ENCODE data around the gene BTBD2. TPM values are rescaled to one million over a fixed set of nuclear protein-coding genes. Genes with fewer than 3 reads are reported as not detected.
"Not testable (repeated sequence)": the region's sequence is repeated elsewhere in the genome, so short reads cannot be mapped to it uniquely, and the experiment has no call there.

BTBD2 gene
- total RNA-seq, 2 experiments from 2014 or later: 55.0 to 61.4 TPM

- Mint-ChIP-seq H3K27ac (no peak overlapping the region), H3K4me1 (peaks cover 7% of the 10 kb centered on the region), H3K9me3 (no peaks in the 10 kb centered on the region), H3K27me3 (no peaks in the 10 kb centered on the region), H3K36me3 (peaks cover 16% of the 10 kb centered on the region), H3K4me3 (no peak overlapping the region)
- DNase-seq (no peak), ATAC-seq (ENCODE audit: low read depth) (no peak)
- POLR2A ChIA-PET: interaction anchor here (1.1 kb wide), 1 partner anchor 147 kb away, joined by 4 read pairs; no protein-coding TSS in a partner anchor
Measured at GRCh38 chr19:2011169-2011568, 4.3 kb downstream of the BTBD2 start.

GRCh38 chr19:2010135-2010668 lies 5.3 kb downstream of the BTBD2 start:
- no peaks in the 10 kb centered on the region for H3K9me3 Mint-ChIP-seq
- DNase-seq: no peak
- H3K4me1 Mint-ChIP-seq: peaks cover 8% of the 10 kb centered on the region
- no peak for ATAC-seq (ENCODE audit: low read depth)
- POLR2A ChIA-PET: interaction anchor here (0.7 to 1.1 kb wide), 2 partner anchors 146 to 333 kb away, joined by 4 to 5 read pairs; no protein-coding TSS in a partner anchor
- H3K4me3 Mint-ChIP-seq: no peak overlapping the region
- no peak overlapping the region for H3K27ac Mint-ChIP-seq
- H3K27me3 Mint-ChIP-seq: no peaks in the 10 kb centered on the region
- peaks cover 16% of the 10 kb centered on the region for H3K36me3 Mint-ChIP-seq

- Mint-ChIP-seq H3K4me1 (peaks cover 4% of the 10 kb centered on the region), H3K36me3 (peaks cover 3% of the 10 kb centered on the region), H3K4me3 (no peak overlapping the region), H3K27me3 (no peaks in the 10 kb centered on the region), H3K9me3 (no peaks in the 10 kb centered on the region), H3K27ac (no peak overlapping the region)
- POLR2A ChIA-PET: interaction anchor here (0.6 to 0.7 kb wide), 2 partner anchors 58 to 513 kb away, joined by 3 to 4 read pairs; no protein-coding TSS in a partner anchor
- ATAC-seq (ENCODE audit: low read depth) (no peak), DNase-seq (no peak)
Measured at GRCh38 chr19:2003874-2004273, 11.6 kb downstream of the BTBD2 start.

GRCh38 chr19:1999856-2000515 lies 15.5 kb downstream of the BTBD2 start:
- no peaks in the 10 kb centered on the region for H3K27me3 Mint-ChIP-seq
- ATAC-seq (ENCODE audit: low read depth) (no peak), DNase-seq (no peak)
- peaks cover 4% of the 10 kb centered on the region for H3K4me1 Mint-ChIP-seq
- H3K36me3 Mint-ChIP-seq: peaks cover 11% of the 10 kb centered on the region
- H3K4me3 Mint-ChIP-seq: no peak overlapping the region
- H3K27ac Mint-ChIP-seq: no peak overlapping the region
- no peaks in the 10 kb centered on the region for H3K9me3 Mint-ChIP-seq
- POLR2A ChIA-PET: no interaction called here

DNA sequence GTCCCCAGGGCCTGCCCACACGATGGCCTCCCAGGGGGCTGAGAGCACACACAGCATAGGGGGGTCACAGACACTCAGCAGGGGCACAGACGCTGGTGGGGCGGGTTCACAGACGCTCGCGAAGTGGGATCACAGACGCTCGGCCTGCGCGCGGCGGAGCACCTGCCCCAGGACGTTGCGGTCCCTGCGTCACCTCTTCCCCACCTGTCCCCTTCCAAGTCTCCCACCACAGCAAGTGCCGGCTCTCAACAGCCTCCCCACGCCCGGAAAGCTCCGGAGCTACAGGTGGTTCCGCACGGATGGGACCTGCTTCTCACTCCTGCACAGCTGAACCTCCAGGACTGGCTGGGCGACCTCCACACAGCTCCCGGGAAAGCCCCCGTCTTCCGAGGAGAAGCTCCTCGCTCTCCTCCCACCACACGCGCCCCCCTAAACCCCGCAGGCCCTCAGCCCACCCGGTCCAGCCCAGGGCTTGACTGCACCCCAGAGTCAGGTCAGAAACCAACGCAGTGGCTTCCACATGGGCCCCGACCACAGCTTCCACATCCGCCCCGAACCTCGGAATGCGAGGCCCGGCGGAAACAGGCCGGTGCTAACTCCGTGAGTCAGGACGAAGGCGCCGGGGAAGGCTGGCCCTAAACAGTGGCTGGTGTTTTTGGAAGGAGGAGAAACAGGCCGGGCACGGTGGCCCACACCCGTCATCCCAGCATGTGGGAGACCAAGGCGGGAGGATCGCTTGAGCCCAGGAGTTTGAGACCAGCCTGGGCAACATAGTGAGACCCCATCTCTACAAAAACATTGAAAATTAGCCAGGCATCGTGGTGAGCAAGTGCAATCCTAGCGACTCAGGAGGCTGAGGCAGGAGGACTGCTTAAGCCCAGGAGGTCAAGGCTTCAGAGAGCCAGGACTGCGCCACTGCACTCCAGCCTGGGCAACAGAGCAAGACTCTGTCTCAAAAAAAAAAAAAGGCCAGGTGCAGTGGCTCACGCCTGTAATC lies 16.5 kb downstream of the BTBD2 start:
- Mint-ChIP-seq H3K4me3 (no peak overlapping the region), H3K36me3 (peaks cover 13% of the 10 kb centered on the region), H3K27me3 (no peaks in the 10 kb centered on the region), H3K27ac (no peak overlapping the region), H3K4me1 (peaks cover 5% of the 10 kb centered on the region), H3K9me3 (no peaks in the 10 kb centered on the region)
- ATAC-seq (ENCODE audit: low read depth) (peak; percentile 51), DNase-seq (no peak)
- POLR2A ChIA-PET: no interaction called here

GRCh38 chr19:1997353-1998233 lies 17.9 kb downstream of the BTBD2 start:
- peaks cover 16% of the 10 kb centered on the region for H3K36me3 Mint-ChIP-seq
- H3K27ac Mint-ChIP-seq: no peak overlapping the region
- DNase-seq: no peak
- peaks cover 5% of the 10 kb centered on the region for H3K4me1 Mint-ChIP-seq
- no peak overlapping the region for H3K4me3 Mint-ChIP-seq
- no peak for ATAC-seq (ENCODE audit: low read depth)
- no peaks in the 10 kb centered on the region for H3K9me3 Mint-ChIP-seq
- POLR2A ChIA-PET: interaction anchor here (0.6 kb wide), 1 partner anchor 21 kb away, joined by 7 read pairs; no protein-coding TSS in a partner anchor
- H3K27me3 Mint-ChIP-seq: no peaks in the 10 kb centered on the region

DNA sequence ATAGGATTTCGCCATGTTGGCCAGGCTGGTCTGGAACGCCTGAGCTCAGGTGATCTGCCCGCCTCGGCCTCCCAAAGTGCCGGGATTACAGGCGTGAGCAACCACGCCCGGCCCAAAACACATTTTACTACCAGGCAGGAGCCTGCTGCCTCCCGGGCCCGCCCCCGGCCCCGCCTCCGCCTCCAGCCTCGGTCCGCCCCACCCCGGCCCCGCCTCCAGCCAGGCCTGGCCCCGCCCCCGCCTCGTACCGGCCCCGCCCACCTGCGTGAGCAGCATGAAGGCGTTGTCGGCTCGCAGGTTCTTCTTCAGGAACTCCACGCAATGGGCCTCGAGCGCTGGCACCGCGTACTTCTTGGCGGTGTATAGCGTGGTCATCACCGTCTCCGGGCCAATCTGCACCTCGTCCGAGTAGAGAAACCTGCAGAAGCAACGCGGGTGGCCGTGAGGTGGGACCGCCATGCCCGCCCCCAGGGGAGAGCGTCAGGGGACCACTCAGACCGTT lies 22.7 kb downstream of the BTBD2 start:
- no peak for DNase-seq
- Mint-ChIP-seq H3K36me3 (peaks cover 17% of the 10 kb centered on the region), H3K27me3 (no peaks in the 10 kb centered on the region), H3K4me1 (peaks cover 4% of the 10 kb centered on the region), H3K9me3 (no peaks in the 10 kb centered on the region), H3K27ac (no peak overlapping the region), H3K4me3 (no peak overlapping the region)
- ATAC-seq (ENCODE audit: low read depth): no peak
- POLR2A ChIA-PET: no interaction called here

DNA sequence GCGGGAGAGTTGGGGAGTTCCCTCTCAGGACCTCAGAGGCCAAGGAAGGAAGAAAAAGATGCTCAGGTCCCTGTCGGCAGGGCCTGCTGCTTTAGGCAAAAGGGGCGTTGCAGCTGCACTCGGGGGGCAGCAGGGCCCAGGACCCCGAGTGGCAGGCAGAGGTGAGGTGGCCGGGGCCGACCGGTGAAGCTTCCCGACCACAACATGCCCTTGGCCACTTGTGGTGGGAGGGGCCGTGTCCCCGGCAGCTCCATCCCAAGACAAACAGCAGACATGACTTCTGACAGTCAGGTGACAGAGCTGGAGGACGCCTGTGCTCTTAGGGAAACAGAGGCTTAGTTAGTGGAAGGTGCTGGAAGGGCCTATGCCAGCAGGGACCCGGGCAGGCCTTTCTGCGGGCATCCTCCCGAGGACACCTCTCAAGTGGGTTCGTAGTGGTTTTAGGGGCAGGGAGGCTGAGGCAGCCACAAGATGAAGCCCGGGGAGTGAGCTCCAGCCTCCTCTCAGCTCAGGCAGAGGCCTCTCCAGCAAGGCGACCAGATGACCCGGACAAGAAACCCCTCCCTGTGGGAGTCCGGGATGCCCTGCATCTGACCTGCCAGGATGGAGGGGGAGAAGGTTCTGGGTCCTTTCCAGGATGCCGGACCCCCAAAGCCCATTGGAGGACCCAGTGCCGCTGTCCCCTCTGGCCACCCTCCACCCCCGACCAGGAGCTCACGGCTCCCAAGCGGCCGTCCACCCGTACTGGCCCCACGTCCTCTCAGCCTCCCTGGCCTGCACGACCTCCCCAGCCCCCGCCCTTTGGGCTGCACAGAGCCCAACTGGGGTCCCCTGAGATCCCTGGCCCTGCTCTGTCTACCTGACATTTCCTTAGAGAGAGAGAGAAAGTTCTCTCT lies 24.2 kb downstream of the BTBD2 start:
- no peaks in the 10 kb centered on the region for H3K9me3 Mint-ChIP-seq
- H3K27ac Mint-ChIP-seq: no peak overlapping the region
- peaks cover 14% of the 10 kb centered on the region for H3K36me3 Mint-ChIP-seq
- H3K4me1 Mint-ChIP-seq: peaks cover 1% of the 10 kb centered on the region
- ATAC-seq (ENCODE audit: low read depth): no peak
- no peak for DNase-seq
- POLR2A ChIA-PET: interaction anchor here (0.6 kb wide), 1 partner anchor 9 kb away, joined by 3 read pairs; no protein-coding TSS in a partner anchor
- no peaks in the 10 kb centered on the region for H3K27me3 Mint-ChIP-seq
- no peak overlapping the region for H3K4me3 Mint-ChIP-seq

GRCh38 chr19:1990230-1991017 lies 25.1 kb downstream of the BTBD2 start:
- Mint-ChIP-seq H3K4me1 (peaks cover 1% of the 10 kb centered on the region), H3K27me3 (no peaks in the 10 kb centered on the region), H3K9me3 (no peaks in the 10 kb centered on the region), H3K4me3 (no peak overlapping the region), H3K27ac (no peak overlapping the region), H3K36me3 (peaks cover 10% of the 10 kb centered on the region)
- POLR2A ChIA-PET: interaction anchor here (0.6 kb wide), 1 partner anchor 8 kb away, joined by 3 read pairs; no protein-coding TSS in a partner anchor
- no peak for ATAC-seq (ENCODE audit: low read depth)
- DNase-seq: no peak

- Mint-ChIP-seq H3K36me3 (peaks cover 13% of the 10 kb centered on the region), H3K4me1 (no peaks in the 10 kb centered on the region), H3K4me3 (no peak overlapping the region), H3K27ac (no peak overlapping the region), H3K27me3 (no peaks in the 10 kb centered on the region), H3K9me3 (no peaks in the 10 kb centered on the region)
- ATAC-seq (ENCODE audit: low read depth): no peak
- DNase-seq: no peak
- POLR2A ChIA-PET: no interaction called here
Measured at GRCh38 chr19:1989513-1990229, 25.8 kb downstream of the BTBD2 start.

- H3K4me3 Mint-ChIP-seq; ATAC-seq (ENCODE audit: low read depth); H3K27me3 Mint-ChIP-seq; H3K9me3 Mint-ChIP-seq; POLR2A ChIA-PET; DNase-seq; H3K27ac Mint-ChIP-seq; H3K4me1 Mint-ChIP-seq: not testable (repeated sequence)
- peaks cover 11% of the 10 kb centered on the region for H3K36me3 Mint-ChIP-seq
Measured at GRCh38 chr19:1988464-1988863, 27.1 kb downstream of the BTBD2 start.

Data from activated naive CD8-positive, alpha-beta T cell treated with anti-CD3 and anti-CD28 coated beads, Interleukin-2, amount 10 ng/mL, durations not matched to agents 7 days and 5 days (primary cell).